ENCODE results near the gene GPN2.

Gene GPN2

DNA sequence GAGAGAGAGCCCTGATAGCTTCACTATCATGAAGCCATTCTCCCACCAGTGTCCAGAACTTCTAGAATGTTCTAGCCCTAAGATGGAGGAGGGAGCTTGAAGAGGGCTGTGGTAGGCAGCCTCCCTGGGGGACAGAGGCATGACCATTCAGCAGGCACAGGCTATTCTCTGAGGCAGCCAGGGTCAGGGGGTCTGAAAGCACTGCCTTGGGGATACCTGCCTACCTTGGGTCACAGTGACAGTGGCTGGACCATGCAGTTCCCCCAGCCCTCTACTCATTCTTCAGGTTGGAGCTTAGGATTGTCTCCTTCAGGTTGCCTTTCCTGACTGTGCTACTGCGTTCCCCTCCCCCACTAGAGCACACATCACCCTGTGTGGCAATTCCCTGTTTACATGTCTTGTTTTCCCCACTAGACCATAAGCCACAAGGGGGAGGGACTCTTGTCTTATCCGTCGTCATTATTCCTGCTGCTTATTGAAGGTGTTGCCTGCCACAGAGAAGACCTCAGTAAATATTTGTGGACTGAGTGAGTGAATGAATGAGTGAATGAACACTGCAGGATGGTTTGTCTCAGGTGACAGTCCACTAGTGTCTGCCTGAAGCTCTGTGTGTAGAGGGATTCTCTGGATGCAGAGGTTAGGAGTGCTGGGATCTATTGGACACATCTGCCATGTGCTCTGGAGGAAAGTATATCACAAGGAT is 58.4 kb downstream of the GPN2 start:
- DNase-seq (ENCODE audit: low read depth): no peak

DNA sequence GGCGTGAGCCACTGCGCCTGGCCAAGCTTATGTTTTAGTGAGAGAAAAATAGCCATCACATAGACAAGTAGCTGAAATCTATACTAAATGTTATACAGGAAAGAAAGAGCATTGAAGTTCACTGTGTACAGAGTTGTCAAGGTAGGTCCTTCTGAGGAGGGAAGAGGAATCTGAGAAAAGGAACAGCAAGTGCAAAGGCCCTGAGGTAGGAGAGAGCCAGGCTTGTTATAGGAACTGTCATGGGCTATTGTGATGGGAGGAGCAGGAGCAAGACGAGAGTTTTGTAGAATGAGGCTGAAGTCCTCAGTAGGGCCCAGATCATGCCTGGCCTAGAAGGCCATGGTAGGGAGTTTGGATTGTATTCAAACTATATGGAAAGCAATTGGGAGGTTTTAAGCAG is 59.0 kb downstream of the GPN2 start:
- no peak for DNase-seq (ENCODE audit: low read depth)

GRCh38 chr1:26829184-26829911 is 60.7 kb downstream of the GPN2 start:
- no peak for DNase-seq (ENCODE audit: low read depth)

DNA sequence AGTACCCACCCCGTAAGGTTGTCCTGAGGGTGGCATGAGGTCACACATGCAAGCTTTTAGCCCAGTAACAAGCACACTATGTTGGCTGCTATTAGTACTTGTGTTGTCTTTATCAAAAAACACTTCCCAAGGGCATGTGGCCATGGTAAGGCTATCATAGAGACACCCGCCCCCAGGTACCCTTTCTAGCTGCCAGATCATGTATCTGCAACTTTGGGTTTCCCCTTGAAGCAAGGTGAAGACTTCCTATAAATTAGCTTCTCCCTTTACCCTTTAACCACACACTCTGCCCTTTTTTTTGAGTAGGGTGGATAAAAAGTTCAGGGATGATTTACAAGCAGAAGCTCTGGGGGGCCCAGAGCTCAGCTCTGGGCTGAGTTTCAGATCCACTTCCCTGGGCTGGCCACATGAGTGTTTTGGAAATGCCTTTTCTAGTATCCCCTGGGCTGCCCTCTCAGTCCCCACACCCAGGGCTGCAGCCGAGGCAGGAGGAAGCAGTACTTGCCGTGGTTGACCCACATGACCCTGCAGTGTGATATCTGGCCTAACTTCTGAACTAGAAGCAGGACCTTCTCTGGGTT is 61.6 kb downstream of the GPN2 start:
- DNase-seq (ENCODE audit: low read depth): no peak

DNA sequence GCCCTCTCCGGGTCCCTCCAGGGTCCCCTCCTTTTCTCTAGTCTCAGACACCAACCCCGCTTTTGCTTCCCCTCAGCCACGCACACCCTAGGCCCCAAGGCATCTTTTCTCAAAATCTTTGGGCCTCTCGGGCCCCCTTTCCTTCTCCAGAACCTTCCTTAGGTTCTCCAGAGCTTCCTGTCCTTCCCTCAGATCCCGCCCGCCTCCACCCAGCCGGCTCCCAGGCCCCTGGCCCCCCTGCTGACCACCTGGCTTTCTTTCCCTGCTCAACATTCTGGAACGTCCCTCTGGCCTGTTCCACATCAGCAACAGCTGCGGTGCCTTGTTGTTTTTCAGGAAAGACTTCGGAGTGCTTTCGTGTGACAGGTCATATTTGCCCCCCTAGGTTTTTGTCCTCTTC is 62.4 kb downstream of the GPN2 start:
- no peak for DNase-seq (ENCODE audit: low read depth)

- no peak for DNase-seq (ENCODE audit: low read depth)
These were observed 62.9 kb downstream of the GPN2 start for GRCh38 chr1:26827106-26827604.

GRCh38 chr1:26826261-26827105 is 63.6 kb downstream of the GPN2 start, which contains the start of gene ZDHHC18:
TSS of gene ZDHHC18 (plus strand) at chr1:26826688. CDS start at chr1:26826805, 117 bp downstream.
- no peak for DNase-seq (ENCODE audit: low read depth)
